DOHH2 (cell line): ENCODE results near the gene ANKRD37.

Experiments used
- H3F3A ChIP-seq: fragments of 200-600 bp; sonication (generic), shearing (Covaris generic); 2 replicates; pipeline ENCODE4 v1.6.0; 2016; ENCODE audit warnings: antibody characterized with exemption, mild to moderate bottlenecking; ENCODE audit not compliant: control insufficient read depth, insufficient read depth
- H3K27ac ChIP-seq: fragments of 200-600 bp; sonication (generic); 2 replicates; pipeline ENCODE4 v1.5.1; 2014; ENCODE audit warnings: low read depth, mild to moderate bottlenecking, low read length, moderate library complexity
- H3K27me3 ChIP-seq: fragments of 200-600 bp; sonication (generic); 2 replicates; pipeline ENCODE4 v1.6.1; 2014; ENCODE audit warnings: mild to moderate bottlenecking, low read length, mixed read lengths; ENCODE audit not compliant: control insufficient read depth
- H3K36me3 ChIP-seq: fragments of 200-600 bp; sonication (generic); 2 replicates; pipeline ENCODE4 v1.6.1; 2014; ENCODE audit warnings: mild to moderate bottlenecking, low read length, moderate library complexity, mixed read lengths; ENCODE audit not compliant: control insufficient read depth
- H3K4me1 ChIP-seq: fragments of 200-600 bp; sonication (generic); 2 replicates; pipeline ENCODE4 v1.6.1; 2014; ENCODE audit warnings: mild to moderate bottlenecking, low read length, mixed read lengths; ENCODE audit not compliant: control insufficient read depth
- H3K4me2 ChIP-seq: fragments of 200-600 bp; sonication (generic); 2 replicates; pipeline ENCODE4 v1.6.0; 2014; ENCODE audit warnings: mild to moderate bottlenecking, low read length, moderate library complexity
- H3K4me3 ChIP-seq: fragments of 200-600 bp; sonication (generic); 2 replicates; pipeline ENCODE4 v1.5.1; 2014; ENCODE audit warnings: mild to moderate bottlenecking, low read length, mixed read lengths
- H3K79me2 ChIP-seq: fragments of 200-600 bp; sonication (generic); 2 replicates; pipeline ENCODE4 v1.6.1; 2014; ENCODE audit warnings: mild to moderate bottlenecking, low read length, mixed read lengths; ENCODE audit not compliant: control insufficient read depth
- H3K9me2 ChIP-seq: fragments of 200-600 bp; sonication (generic); replicated peaks from 2 replicates; pipeline ENCODE4 v1.6.1; 2014; ENCODE audit warnings: mild to moderate bottlenecking, low read length, mixed read lengths; ENCODE audit not compliant: control insufficient read depth
- H3K9me3 ChIP-seq: fragments of 200-600 bp; sonication (generic); 2 replicates; pipeline ENCODE4 v1.6.1; 2014; ENCODE audit warnings: antibody characterized with exemption, low read length, mixed read lengths; ENCODE audit not compliant: control insufficient read depth, insufficient read depth
- H4K20me1 ChIP-seq: fragments of 200-600 bp; sonication (generic); 2 replicates; pipeline ENCODE4 v1.6.0; 2014; ENCODE audit warnings: low read depth, mild to moderate bottlenecking, antibody characterized with exemption, low read length, moderate library complexity; ENCODE audit not compliant: control insufficient read depth, insufficient read depth
- CTCF ChIP-seq: fragments of 200-600 bp; sonication (generic); IDR thresholded peaks from one replicate; pipeline ENCODE4 v1.5.1; 2014; ENCODE audit warnings: antibody characterized with exemption, mild to moderate bottlenecking, low read depth, low read length; ENCODE audit not compliant: poor library complexity, severe bottlenecking
- EZH2phosphoT487 ChIP-seq: fragments of 200-600 bp; sonication (generic); IDR thresholded peaks from 2 replicates; pipeline ENCODE4 v1.6.1; 2017; ENCODE audit warnings: borderline replicate concordance, mild to moderate bottlenecking, antibody characterized with exemption, low read length, moderate library complexity, mixed read lengths

ANKRD37 gene

DNA sequence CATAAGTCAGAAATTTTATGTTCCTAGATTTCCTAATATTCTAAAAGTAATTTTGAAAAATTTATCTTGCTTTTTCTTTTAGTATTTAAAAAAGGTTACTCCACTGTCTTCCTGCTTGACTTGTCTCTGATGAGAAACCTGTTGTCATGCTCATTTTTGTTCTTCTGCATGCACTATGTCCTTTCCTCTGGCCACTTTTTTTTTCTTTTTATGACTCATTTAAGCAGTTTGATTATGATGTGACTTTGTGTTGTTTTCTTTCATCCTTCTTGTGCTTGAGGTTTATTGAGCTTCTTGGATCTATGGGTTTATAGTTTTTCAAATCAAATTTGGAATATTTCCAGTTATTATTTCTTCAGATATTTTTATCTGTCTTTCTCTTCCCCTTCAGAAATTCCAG is 41.2 kb downstream of the ANKRD37 start:
- no peaks in the 10 kb centered on the region for H3K4me1 ChIP-seq
- no peaks in the 10 kb centered on the region for H3K9me3 ChIP-seq
- no peak overlapping the region for H3K4me3 ChIP-seq
- no peaks in the 10 kb centered on the region for H3K36me3 ChIP-seq
- H3K27me3 ChIP-seq, result peaks cover 12% of the 10 kb centered on the region
- no peak overlapping the region for H3K27ac ChIP-seq
- H3K9me2 ChIP-seq, result no peaks in the 10 kb centered on the region
- no peaks in the 10 kb centered on the region for H4K20me1 ChIP-seq
- H3K4me2 ChIP-seq, result no peak overlapping the region
- H3K79me2 ChIP-seq, result no peaks in the 10 kb centered on the region
- H3F3A ChIP-seq, result no peaks in the 10 kb centered on the region
- no peak for TF ChIP-seq CTCF
- no peak for TF ChIP-seq EZH2phosphoT487

DNA sequence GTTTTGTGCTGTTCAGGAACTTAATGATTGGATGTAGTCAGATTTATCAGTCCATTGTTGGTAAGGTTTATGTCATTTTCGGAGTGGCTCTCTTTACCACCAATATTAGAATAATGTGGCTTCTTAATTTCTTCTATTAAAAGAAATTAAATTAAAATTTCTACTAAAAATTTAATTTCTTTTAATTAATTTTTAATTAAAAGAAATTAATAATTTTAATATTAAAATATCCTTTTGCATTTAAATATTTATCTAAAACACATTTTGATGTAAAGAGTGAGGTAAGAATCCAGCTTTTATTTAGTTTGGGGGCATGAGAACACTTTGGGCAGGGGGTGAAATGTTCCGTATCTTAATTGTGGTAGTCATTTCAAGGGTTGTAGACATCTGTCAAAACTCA is 44.8 kb downstream of the ANKRD37 start:
- H3K4me1 ChIP-seq, result no peaks in the 10 kb centered on the region
- no peaks in the 10 kb centered on the region for H3F3A ChIP-seq
- no peaks in the 10 kb centered on the region for H3K9me3 ChIP-seq
- H4K20me1 ChIP-seq, result no peaks in the 10 kb centered on the region
- H3K36me3 ChIP-seq, result no peaks in the 10 kb centered on the region
- H3K4me3 ChIP-seq, result no peak overlapping the region
- H3K27me3 ChIP-seq, result peaks cover 12% of the 10 kb centered on the region
- TF ChIP-seq EZH2phosphoT487, result no peak
- no peak for TF ChIP-seq CTCF
- no peaks in the 10 kb centered on the region for H3K9me2 ChIP-seq
- H3K4me2 ChIP-seq, result no peak overlapping the region
- H3K79me2 ChIP-seq, result no peaks in the 10 kb centered on the region
- no peak overlapping the region for H3K27ac ChIP-seq

GRCh38 chr4:185445209-185445608 is 48.6 kb downstream of the ANKRD37 start:
- H3K79me2 ChIP-seq, result no peaks in the 10 kb centered on the region
- H3K4me3 ChIP-seq, result no peak overlapping the region
- no peaks in the 10 kb centered on the region for H3K4me1 ChIP-seq
- no peak overlapping the region for H3K27ac ChIP-seq
- H3F3A ChIP-seq, result no peaks in the 10 kb centered on the region
- TF ChIP-seq CTCF (no peak), EZH2phosphoT487 (no peak)
- no peaks in the 10 kb centered on the region for H3K36me3 ChIP-seq
- no peak overlapping the region for H3K4me2 ChIP-seq
- H3K27me3 ChIP-seq, result no peaks in the 10 kb centered on the region
- H3K9me2 ChIP-seq, result no peaks in the 10 kb centered on the region
- H3K9me3 ChIP-seq, result no peaks in the 10 kb centered on the region
- no peaks in the 10 kb centered on the region for H4K20me1 ChIP-seq
